ENCODE measurements around the gene PACRG.

GRCh38 chr6:162934844-162935243 is 207.1 kb downstream of the PACRG start:
- TF ChIP-seq CTCF (IDR thresholded peaks at IDR 0.05 in 4 of 5, conservative IDR thresholded peaks at IDR 0.05 in 1 of 5) (no peak), POLR2A (IDR thresholded peaks at IDR 0.05) (no peak)

Data from gastrocnemius medialis (tissue), 4 donors.